Endothelial cell of umbilical vein (primary cell): ENCODE results near the gene PCMT1. TPM values are rescaled to one million over a fixed set of nuclear protein-coding genes. Genes with fewer than 3 reads are reported as not detected.
A peak's percentile ranks its signal among the peaks of the same experiment; 100 is the strongest.
"Not testable (repeated sequence)": the region's sequence is repeated elsewhere in the genome, so short reads cannot be mapped to it uniquely, and the experiment has no call there.

Experiments
- BruUV-seq: library from RNA; stranded (reverse); fragments of 400-500 nt; replicated peaks from 2 replicates; lab custom pipeline; 2021; lab: Mats Ljungman, UMichigan
- CTCF ChIA-PET: fragments of 300-600, 350-600 bp; sonication (Branson Sonifier 250); formaldehyde crosslinking; loops from one replicate; lab custom pipeline; 2021; ENCODE audit warnings: antibody characterized with exemption, inconsistent platforms; lab: Charles Lee
- POLR2A ChIA-PET: fragments of 300-600, 350-600 bp; sonication (Branson Sonifier 250); formaldehyde crosslinking; loops from one replicate; lab custom pipeline; 2021; ENCODE audit warnings: antibody characterized with exemption, inconsistent platforms; lab: Charles Lee
- DNase-seq: peaks from one replicate; pipeline ENCODE4 v3.0.0-alpha.2; 2011; ENCODE audit warnings: low read depth, low spot score
- FAIRE-seq: peaks from 2 replicates; lab custom pipeline; 2011; peaks lifted over from hg19 to GRCh38; lab: Jason Lieb, UNC
- H2AFZ ChIP-seq: 2 replicates; pipeline ENCODE4 v1.6.0; 2012; ENCODE audit warnings: low read depth, low read length, control low read depth, inconsistent platforms
- H3K27ac ChIP-seq: 2 replicates; pipeline ENCODE4 v1.5.1; 2011; ENCODE audit warnings: low read depth, mild to moderate bottlenecking, control low read depth, low read length, moderate library complexity; ENCODE audit not compliant: insufficient read depth
- H3K27me3 ChIP-seq, 2 experiments: 2 replicates each; pipeline versions ENCODE4 v1.6.0 to v1.6.1; 2011; ENCODE audit warnings: low read length in 2 of 2, mixed read lengths in 1 of 2; ENCODE audit not compliant: control insufficient read depth in 2 of 2, insufficient read depth in 2 of 2
- H3K36me3 ChIP-seq, 2 experiments: 2 replicates in 1 of 2; 3 replicates in 1 of 2; pipeline ENCODE4 v1.5.1; 2011; ENCODE audit warnings: low read length in 2 of 2, mild to moderate bottlenecking in 1 of 2, moderate library complexity in 1 of 2; ENCODE audit not compliant: control insufficient read depth in 2 of 2, insufficient read depth in 2 of 2; ENCODE audit errors: extremely low read depth in 1 of 2
- H3K4me1 ChIP-seq: 3 replicates; pipeline ENCODE4 v1.5.1; 2011; ENCODE audit warnings: mild to moderate bottlenecking, low read length; ENCODE audit not compliant: control insufficient read depth, insufficient read depth; ENCODE audit errors: extremely low read depth
- H3K4me2 ChIP-seq: 2 replicates; pipeline ENCODE4 v1.6.1; 2011; ENCODE audit warnings: low read length, control low read depth, mixed read lengths; ENCODE audit not compliant: insufficient read depth
- H3K4me3 ChIP-seq, 3 experiments: fragments of 200-600 bp in 1 of 3; sonication (generic), shearing (Covaris generic) in 1 of 3; replicated peaks in 1 of 3; 2 replicates each; pipeline ENCODE4 v1.5.1; 2011 to 2016; ENCODE audit warnings: control low read depth in 3 of 3, low read length in 3 of 3, mild to moderate bottlenecking in 2 of 3, inconsistent platforms in 1 of 3, low read depth in 1 of 3, moderate library complexity in 1 of 3; ENCODE audit not compliant: insufficient read depth in 1 of 3
- H3K79me2 ChIP-seq: 2 replicates; pipeline ENCODE4 v1.6.0; 2012; ENCODE audit warnings: low read length, inconsistent platforms; ENCODE audit not compliant: control insufficient read depth, insufficient read depth
- H3K9ac ChIP-seq: replicated peaks from 2 replicates; pipeline ENCODE3; 2011; ENCODE audit warnings: low read length, control low read depth; ENCODE audit not compliant: insufficient read depth; ENCODE audit errors: extremely low read depth
- H3K9me1 ChIP-seq: replicated peaks from 3 replicates; pipeline ENCODE4 v1.6.0; 2011; ENCODE audit warnings: mild to moderate bottlenecking, low read length; ENCODE audit not compliant: control insufficient read depth, insufficient read depth; ENCODE audit errors: extremely low read depth
- H3K9me3 ChIP-seq: replicated peaks from 2 replicates; pipeline ENCODE4 v1.5.1; 2012; ENCODE audit warnings: low read length, inconsistent platforms; ENCODE audit not compliant: control insufficient read depth, insufficient read depth
- H4K20me1 ChIP-seq: replicated peaks from 2 replicates; pipeline ENCODE3; 2011; ENCODE audit warnings: mild to moderate bottlenecking, low read length; ENCODE audit not compliant: control insufficient read depth, insufficient read depth; ENCODE audit errors: extremely low read depth
- CTCF ChIP-seq, 2 donors: IDR thresholded peaks; 1 replicate in 1 of 2; 2 replicates in 1 of 2; pipeline ENCODE4 v1.5.1; 2011; ENCODE audit warnings: low read length in 2 of 2, mild to moderate bottlenecking in 2 of 2, moderate library complexity in 2 of 2, control low read depth in 1 of 2, inconsistent platforms in 1 of 2, low read depth in 1 of 2; ENCODE audit not compliant: insufficient read depth in 1 of 2; ENCODE audit errors: extremely low read depth in 1 of 2
- EZH2 ChIP-seq: IDR thresholded peaks from 2 replicates; pipeline ENCODE4 v1.6.1; 2012; ENCODE audit warnings: borderline replicate concordance, low read depth, mild to moderate bottlenecking, moderate library complexity, low read length, inconsistent platforms; ENCODE audit not compliant: severe bottlenecking
- FOS ChIP-seq: IDR thresholded peaks from 2 replicates; pipeline ENCODE4 v1.6.1; 2011; ENCODE audit warnings: mild to moderate bottlenecking, low read length, moderate library complexity, borderline replicate concordance; ENCODE audit not compliant: insufficient read depth
- GATA2 ChIP-seq: IDR thresholded peaks from 2 replicates; pipeline ENCODE4 v1.7.0; 2011; ENCODE audit warnings: low read depth, mild to moderate bottlenecking, moderate library complexity, mixed read lengths, low read length; ENCODE audit not compliant: insufficient read length, insufficient read depth
- JUN ChIP-seq: IDR thresholded peaks from 2 replicates; pipeline ENCODE4 v1.6.1; 2011; ENCODE audit warnings: borderline replicate concordance, low read depth; ENCODE audit not compliant: insufficient read length, insufficient read depth
- MYC ChIP-seq: IDR thresholded peaks from one replicate; pipeline ENCODE4 v1.6.1; 2011; ENCODE audit warnings: mild to moderate bottlenecking, low read depth, low read length
- POLR2A ChIP-seq: IDR thresholded peaks from 2 replicates; pipeline ENCODE4 v1.6.1; 2012; ENCODE audit warnings: low read depth, mild to moderate bottlenecking, control low read depth, low read length
- POLR2AphosphoS5 ChIP-seq: IDR thresholded peaks from 2 replicates; pipeline ENCODE4 v1.6.1; 2012; ENCODE audit warnings: low read depth, mild to moderate bottlenecking, control low read depth, low read length, moderate library complexity; ENCODE audit not compliant: insufficient read depth
- dilution Hi-C: fragments of 300-500 bp; cut with MboI; formaldehyde crosslinking; loops from one replicate; pipeline ENCODE4 v1.15.0; 2019; ENCODE audit warnings: low sequenced_read_pairs; ENCODE audit not compliant: extremely low pct_ligation_motif_present
- intact Hi-C: fragments of 100-400 bp; cut with micrococcal nuclease; formaldehyde crosslinking; loops from one replicate; pipeline ENCODE4 v1.10.0; 2022
- polyA plus RNA-seq, 4 experiments: library from polyadenylated mRNA; depleted of rRNA in 3 of 4; stranded (reverse) in 3 of 4; unstranded in 1 of 4; fragments of >200 nt; gene quantifications; 2 replicates each; pipeline versions ENCODE4 v1.2.1 to v1.2.3, GENCODE V29; 2011 to 2012; ENCODE audit warnings: missing spikeins in 1 of 4
- total RNA-seq: library from RNA; stranded (reverse); gene quantifications from 2 replicates; pipeline ENCODE4 v1.2.3, GENCODE V29; 2021
- TF ChIP-seq, protein P1 (sequence below): IDR thresholded peaks from 2 replicates; pipeline ENCODE4 v1.6.1; 2011; ENCODE audit not compliant: insufficient read depth, insufficient read length

Gene PCMT1
- total and polyA plus RNA-seq, 2 donors (not counting 3 experiments of a cell fraction or from before 2014, with no cell fraction given), result 95.0 to 102 TPM

- peak; percentile 76 for FAIRE-seq
- POLR2A ChIA-PET, result interaction anchor here (1.0 kb wide), 1 partner anchor 15 kb away, joined by 4 read pairs; no protein-coding TSS in a partner anchor
- dilution Hi-C loops, H4K20me1 ChIP-seq, intact Hi-C loops, H3K9me1 ChIP-seq, H3K36me3 ChIP-seq, DNase-seq, H3K27me3 ChIP-seq, H3K9me3 ChIP-seq, CTCF ChIA-PET: not testable (repeated sequence)
- peak overlapping the region in 2 of 3 experiments; percentile 10 to 56 for H3K4me3 ChIP-seq
- H3K9ac ChIP-seq, result peak overlapping the region; percentile 40
- peak overlapping the region; percentile 55 for H2AFZ ChIP-seq
- H3K4me1 ChIP-seq, result peaks cover 12% of the 10 kb centered on the region
- TF ChIP-seq FOS, result peak; percentile 60
- TSS peak; percentile 25 for BruUV-seq
- peaks cover 61% of the 10 kb centered on the region for H3K79me2 ChIP-seq
- H3K27ac ChIP-seq, result peak overlapping the region; percentile 49
- H3K4me2 ChIP-seq, result peak overlapping the region; percentile 34
Observed at GRCh38 chr6:149749082-149749593, 403 bp upstream of the PCMT1 start.

DNA sequence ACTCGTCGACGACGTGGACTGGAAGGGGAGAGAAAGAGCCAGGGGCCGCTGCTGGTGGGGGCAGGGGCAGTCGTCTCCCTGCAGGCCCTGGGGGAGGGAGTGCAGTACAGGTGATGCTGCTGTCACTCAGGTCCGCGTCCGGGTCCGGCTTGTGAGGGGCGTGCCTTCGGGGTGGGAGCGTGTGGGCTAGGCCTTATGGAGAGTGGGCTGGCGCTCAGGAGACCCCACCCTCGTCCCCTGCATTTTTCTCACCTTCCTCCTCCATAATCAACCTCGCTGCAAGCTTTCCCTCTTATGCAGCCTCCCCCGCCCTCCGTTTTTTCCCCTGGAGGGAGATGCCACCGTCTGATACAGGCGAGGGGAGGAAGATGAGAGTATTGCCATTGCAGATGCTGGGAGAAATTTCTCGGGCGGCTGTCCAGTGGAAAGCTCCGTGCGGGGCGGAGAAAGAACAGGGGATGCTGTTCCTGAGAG, 632 bp downstream of the PCMT1 start:
- peaks cover 67% of the 10 kb centered on the region for H3K79me2 ChIP-seq
- peak overlapping the region; percentile 56 to 87 (median 86) for H3K4me3 ChIP-seq
- peak overlapping the region; percentile 81 for H3K9ac ChIP-seq
- peak overlapping the region; percentile 96 for H2AFZ ChIP-seq
- H3K9me1 ChIP-seq, result no peaks in the 10 kb centered on the region
- no peaks in the 10 kb centered on the region for H4K20me1 ChIP-seq
- POLR2A ChIA-PET, result interaction anchor here (1.0 kb wide), 1 partner anchor 16 kb away, joined by 4 read pairs; no protein-coding TSS in a partner anchor
- CTCF ChIA-PET, result interaction anchor here (1.0 kb wide), 1 partner anchor 13 kb away, joined by 3 read pairs; no protein-coding TSS in a partner anchor
- TF ChIP-seq FOS (no peak), JUN (no peak), POLR2AphosphoS5 (no peak), EZH2 (no peak), GATA2 (no peak), MYC (no peak), CTCF (IDR thresholded peaks at IDR 0.05; ENCODE audit: extremely low read depth in 1 of 2, insufficient read depth in 1 of 2, low read depth in 1 of 2, low read length in 2 of 2) (no peak), POLR2A (no peak)
- TF ChIP-seq, protein P1, sequence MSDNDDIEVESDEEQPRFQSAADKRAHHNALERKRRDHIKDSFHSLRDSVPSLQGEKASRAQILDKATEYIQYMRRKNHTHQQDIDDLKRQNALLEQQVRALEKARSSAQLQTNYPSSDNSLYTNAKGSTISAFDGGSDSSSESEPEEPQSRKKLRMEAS, result no peak
- FAIRE-seq, result peak; percentile 69
- peak overlapping the region; percentile 41 for H3K27ac ChIP-seq
- dilution Hi-C loops (no loop called here), intact Hi-C loops (loop anchor here (1.0 kb wide), 1 partner anchor 113 kb away; no protein-coding TSS in a partner anchor)
- H3K9me3 ChIP-seq, result no peaks in the 10 kb centered on the region
- no peaks in the 10 kb centered on the region for H3K36me3 ChIP-seq
- no TSS peak for BruUV-seq
- peak; percentile 69 for DNase-seq
- H3K4me1 ChIP-seq, result peaks cover 12% of the 10 kb centered on the region
- H3K27me3 ChIP-seq, result no peaks in the 10 kb centered on the region
- H3K4me2 ChIP-seq, result peak overlapping the region; percentile 95
